NT2/D1 (cell line): ENCODE results near the gene DSE.

ENCODE experiments used
- DNase-seq: peaks from one replicate; pipeline ENCODE4 v3.0.0-alpha.2; 2011; ENCODE audit warnings: low read depth, low spot score
- H3K27me3 ChIP-seq: 2 replicates; pipeline ENCODE4 v1.6.0; 2011; ENCODE audit warnings: mild to moderate bottlenecking; ENCODE audit not compliant: insufficient read length, insufficient read depth
- H3K36me3 ChIP-seq: 2 replicates; pipeline ENCODE4 v1.6.1; 2011; ENCODE audit warnings: mild to moderate bottlenecking, low read length, mixed read lengths; ENCODE audit not compliant: insufficient read depth, insufficient read length
- H3K4me1 ChIP-seq: 2 replicates; pipeline ENCODE4 v1.5.1; 2011; ENCODE audit not compliant: insufficient read depth, insufficient read length
- H3K4me3 ChIP-seq: 2 replicates; pipeline ENCODE4 v1.5.1; 2011; ENCODE audit warnings: low read depth; ENCODE audit not compliant: insufficient read length
- H3K9ac ChIP-seq: 2 replicates; pipeline ENCODE4 v1.6.0; 2011; ENCODE audit warnings: low read depth; ENCODE audit not compliant: insufficient read length
- H3K9me3 ChIP-seq: 2 replicates; pipeline ENCODE4 v1.5.1; 2011; ENCODE audit warnings: mild to moderate bottlenecking, low read length; ENCODE audit not compliant: insufficient read depth
- SUZ12 ChIP-seq: IDR thresholded peaks from 2 replicates; pipeline ENCODE4 v1.6.1; 2011; ENCODE audit not compliant: insufficient read length, insufficient read depth; ENCODE audit errors: extremely low read depth
- YY1 ChIP-seq: IDR thresholded peaks from 2 replicates; pipeline ENCODE4 v1.6.1; 2011; ENCODE audit not compliant: insufficient read length, insufficient read depth
- ZNF274 ChIP-seq: IDR thresholded peaks from 2 replicates; pipeline ENCODE4 v1.6.1; 2011; ENCODE audit warnings: mild to moderate bottlenecking, low read depth, low read length

DSE gene

GRCh38 chr6:116398316-116399010 is 27.7 kb downstream of the DSE start:
- Histone ChIP-seq H3K27me3 (no peaks in the 10 kb centered on the region), H3K4me3 (no peak overlapping the region), H3K36me3 (peaks cover 13% of the 10 kb centered on the region), H3K9me3 (no peaks in the 10 kb centered on the region), H3K9ac (no peak overlapping the region), H3K4me1 (peaks cover 3% of the 10 kb centered on the region)
- TF ChIP-seq ZNF274 = no peak
- TF ChIP-seq YY1 = no peak
- DNase-seq = no peak

GRCh38 chr6:116399287-116399686 is 28.5 kb downstream of the DSE start:
- Histone ChIP-seq H3K27me3 (no peaks in the 10 kb centered on the region), H3K4me1 (peaks cover 3% of the 10 kb centered on the region), H3K9me3 (no peaks in the 10 kb centered on the region), H3K36me3 (peaks cover 21% of the 10 kb centered on the region), H3K9ac (no peak overlapping the region), H3K4me3 (no peak overlapping the region)
- TF ChIP-seq ZNF274 (no peak), YY1 (no peak), SUZ12 (no peak)
- DNase-seq = no peak

GRCh38 chr6:116400328-116400727 is 29.6 kb downstream of the DSE start:
- no peak for DNase-seq
- TF ChIP-seq YY1 (no peak), ZNF274 (no peak), SUZ12 (no peak)
- H3K36me3 ChIP-seq = peaks cover 22% of the 10 kb centered on the region
- H3K9me3 ChIP-seq = no peaks in the 10 kb centered on the region
- H3K9ac ChIP-seq = no peak overlapping the region
- peaks cover 3% of the 10 kb centered on the region for H3K4me1 ChIP-seq
- no peak overlapping the region for H3K4me3 ChIP-seq
- no peaks in the 10 kb centered on the region for H3K27me3 ChIP-seq

- H3K4me3 ChIP-seq = no peak overlapping the region
- DNase-seq = no peak
- TF ChIP-seq YY1 (no peak), SUZ12 (no peak), ZNF274 (no peak)
- H3K36me3 ChIP-seq = peaks cover 22% of the 10 kb centered on the region
- H3K9ac ChIP-seq = no peak overlapping the region
- H3K4me1 ChIP-seq = peaks cover 3% of the 10 kb centered on the region
- no peaks in the 10 kb centered on the region for H3K27me3 ChIP-seq
- no peaks in the 10 kb centered on the region for H3K9me3 ChIP-seq
Measured at GRCh38 chr6:116402108-116402937, 31.6 kb downstream of the DSE start.

GRCh38 chr6:116403205-116403604 is 32.5 kb downstream of the DSE start:
- Histone ChIP-seq H3K4me3 (no peak overlapping the region), H3K9ac (no peak overlapping the region), H3K27me3 (no peaks in the 10 kb centered on the region), H3K9me3 (no peaks in the 10 kb centered on the region), H3K36me3 (peaks cover 22% of the 10 kb centered on the region), H3K4me1 (peaks cover 3% of the 10 kb centered on the region)
- DNase-seq = no peak
- TF ChIP-seq ZNF274 = no peak
- TF ChIP-seq YY1 = no peak
- TF ChIP-seq SUZ12 = no peak

GRCh38 chr6:116404696-116405095 is 33.9 kb downstream of the DSE start:
- no peaks in the 10 kb centered on the region for H3K9me3 ChIP-seq
- H3K36me3 ChIP-seq = peaks cover 16% of the 10 kb centered on the region
- no peaks in the 10 kb centered on the region for H3K27me3 ChIP-seq
- no peak overlapping the region for H3K4me3 ChIP-seq
- TF ChIP-seq SUZ12 (no peak), YY1 (no peak), ZNF274 (no peak)
- no peak overlapping the region for H3K9ac ChIP-seq
- no peaks in the 10 kb centered on the region for H3K4me1 ChIP-seq
- no peak for DNase-seq

GRCh38 chr6:116405138-116405537 is 34.4 kb downstream of the DSE start:
- Histone ChIP-seq H3K9ac (no peak overlapping the region), H3K9me3 (no peaks in the 10 kb centered on the region), H3K27me3 (no peaks in the 10 kb centered on the region), H3K36me3 (peaks cover 16% of the 10 kb centered on the region), H3K4me1 (no peaks in the 10 kb centered on the region), H3K4me3 (no peak overlapping the region)
- DNase-seq = no peak
- no peak for TF ChIP-seq YY1
- no peak for TF ChIP-seq SUZ12
- no peak for TF ChIP-seq ZNF274
